Central memory CD8-positive, alpha-beta T cell (primary cell): ENCODE results near the gene GALC.

Experiments used
- ATAC-seq: fragments of 150-1000 bp; cut with Tn5 transposase; replicated peaks from 2 replicates; pipeline ENCODE4 v1.10.0; 2022; ENCODE audit warnings: mild to moderate bottlenecking, moderate FRiP score, moderate number of reproducible peaks; ENCODE audit not compliant: poor library complexity, severe bottlenecking; ENCODE audit errors: extremely low read depth
- DNase-seq, 2 donors: peaks; one replicate each; pipeline ENCODE4 v3.0.0; 2021; ENCODE audit warnings: low spot score in 2 of 2
- H3K27ac Mint-ChIP-seq: one replicate; pipeline ENCODE4 v1.8.0; 2022; ENCODE audit warnings: low read depth, mild to moderate bottlenecking, moderate library complexity, mixed read lengths
- H3K27me3 Mint-ChIP-seq: one replicate; pipeline ENCODE4 v1.8.0; 2022; ENCODE audit warnings: mixed read lengths
- H3K36me3 Mint-ChIP-seq: one replicate; pipeline ENCODE4 v1.8.0; 2022; ENCODE audit warnings: mild to moderate bottlenecking, moderate library complexity, mixed read lengths; ENCODE audit not compliant: insufficient read depth
- H3K4me1 Mint-ChIP-seq: one replicate; pipeline ENCODE4 v1.8.0; 2022; ENCODE audit warnings: mixed read lengths
- H3K4me3 Mint-ChIP-seq: one replicate; pipeline ENCODE4 v1.8.0; 2022; ENCODE audit warnings: mild to moderate bottlenecking, moderate library complexity, mixed read lengths
- H3K9me3 Mint-ChIP-seq: one replicate; pipeline ENCODE4 v1.8.0; 2022; ENCODE audit warnings: mixed read lengths

Gene GALC

DNA sequence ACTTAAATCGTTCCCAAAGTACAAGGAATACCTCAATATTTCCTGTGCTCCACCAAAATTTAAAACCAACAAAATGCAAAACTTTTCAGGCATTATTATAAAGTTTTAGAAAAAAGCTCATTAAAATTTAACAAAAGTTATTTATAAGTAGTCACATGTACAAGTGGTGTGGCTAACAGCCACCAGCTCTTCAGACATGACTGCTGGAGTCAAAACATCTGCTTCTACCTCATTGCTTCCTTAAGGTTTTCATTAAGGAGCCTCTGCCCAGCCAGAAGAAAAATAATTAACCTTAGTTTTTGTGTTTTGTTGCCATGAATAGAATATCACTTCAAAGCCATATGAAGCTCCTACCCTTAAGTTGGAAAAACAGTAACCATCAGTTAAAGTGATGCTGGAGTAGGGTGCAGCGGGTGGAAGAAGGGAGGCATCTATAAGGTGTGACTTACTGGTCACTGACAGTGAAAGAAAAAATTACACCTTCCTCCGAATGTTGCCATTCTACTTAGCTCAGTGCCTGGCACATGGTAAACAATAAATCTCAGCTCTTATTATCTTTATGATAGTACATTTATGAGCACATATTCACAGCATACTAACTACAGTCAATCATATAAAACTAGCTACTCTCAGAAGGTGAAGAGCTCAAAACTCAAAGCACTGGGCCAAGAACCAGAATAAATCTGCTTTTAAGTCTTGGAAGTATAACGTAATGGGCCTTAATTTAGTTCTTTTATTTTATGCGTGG is 57.7 kb downstream of the GALC start:
- H3K27ac Mint-ChIP-seq, result no peak overlapping the region

DNA sequence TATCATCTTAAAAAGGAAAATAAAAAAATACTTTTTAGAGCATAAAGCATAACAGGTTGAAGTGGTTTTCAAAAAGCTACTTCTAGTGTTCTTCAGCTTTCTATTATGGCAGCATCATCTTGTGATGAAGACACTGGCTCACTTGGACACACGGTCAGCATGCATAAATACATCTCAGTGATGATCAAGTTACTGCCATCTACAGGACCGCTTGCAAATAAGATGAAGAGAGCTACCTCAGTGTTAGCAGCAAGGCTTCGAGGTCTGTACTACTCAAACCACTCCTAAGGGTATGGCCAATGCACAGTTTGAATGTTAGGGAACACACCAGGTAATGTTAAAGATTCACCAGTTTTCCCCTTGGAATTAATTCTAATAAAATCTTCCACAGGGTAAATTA is 58.8 kb downstream of the GALC start:
- DNase-seq (no peak), ATAC-seq (no peak)
- Mint-ChIP-seq H3K36me3 (peaks cover 16% of the 10 kb centered on the region), H3K27ac (no peak overlapping the region), H3K4me3 (no peak overlapping the region), H3K27me3 (no peaks in the 10 kb centered on the region), H3K4me1 (peaks cover 11% of the 10 kb centered on the region), H3K9me3 (no peaks in the 10 kb centered on the region)

More for the DNA sequence above, 57.7 kb downstream of the GALC start:
- Mint-ChIP-seq H3K4me3 (no peak overlapping the region), H3K9me3 (no peaks in the 10 kb centered on the region), H3K27me3 (no peaks in the 10 kb centered on the region), H3K4me1 (peaks cover 8% of the 10 kb centered on the region), H3K36me3 (peaks cover 17% of the 10 kb centered on the region)
- ATAC-seq (no peak), DNase-seq (no peak)

GRCh38 chr14:87916886-87917275 is 76.1 kb downstream of the GALC start:
- peaks cover 6% of the 10 kb centered on the region for H3K9me3 Mint-ChIP-seq
- no peaks in the 10 kb centered on the region for H3K4me1 Mint-ChIP-seq

DNA sequence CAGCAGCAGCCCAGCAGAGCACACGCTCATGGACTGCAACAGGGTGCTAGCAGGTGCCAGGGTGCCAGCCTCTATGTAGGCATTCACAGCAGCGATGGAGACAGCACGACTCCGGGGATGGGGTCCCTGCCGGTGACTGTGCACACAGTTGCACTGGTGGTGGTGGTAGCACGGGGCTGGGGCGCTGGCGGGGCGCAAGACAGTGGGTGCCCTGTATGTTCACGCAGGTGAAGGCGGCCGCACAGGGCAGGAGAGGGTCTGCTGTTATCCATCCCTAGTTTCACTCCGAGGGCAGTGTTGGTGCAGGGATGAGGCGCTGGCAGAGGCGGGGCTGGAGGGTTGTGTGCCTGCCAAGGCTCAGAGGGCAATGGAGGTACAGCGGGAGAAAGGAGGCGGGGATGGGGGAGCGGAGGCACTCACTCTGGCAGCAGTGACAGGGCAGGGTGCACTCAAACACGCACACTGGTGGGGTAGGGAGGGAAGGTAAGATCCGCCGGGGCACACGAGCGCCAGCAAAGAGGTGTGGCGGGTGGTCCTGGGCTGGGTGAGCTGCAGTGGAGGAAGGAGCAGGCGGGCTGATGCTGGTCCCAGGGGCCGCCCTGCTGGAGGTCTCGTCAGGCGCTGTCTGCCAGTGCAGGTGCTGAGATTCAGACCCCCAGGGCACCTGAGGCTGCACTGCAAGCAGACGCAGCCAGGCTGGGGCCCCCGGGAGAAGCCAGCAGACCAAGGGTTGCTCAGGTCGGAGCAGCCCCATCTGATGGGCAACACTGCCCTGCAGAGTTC is 76.7 kb downstream of the GALC start:
- DNase-seq (no peak), ATAC-seq (no peak)

More at GRCh38 chr14:87916886-87917275, 76.1 kb downstream of the GALC start:
- DNase-seq (no peak), ATAC-seq (no peak)
- Mint-ChIP-seq H3K27me3 (peaks cover 53% of the 10 kb centered on the region), H3K4me3 (no peak overlapping the region), H3K36me3 (no peaks in the 10 kb centered on the region), H3K27ac (no peak overlapping the region)

DNA sequence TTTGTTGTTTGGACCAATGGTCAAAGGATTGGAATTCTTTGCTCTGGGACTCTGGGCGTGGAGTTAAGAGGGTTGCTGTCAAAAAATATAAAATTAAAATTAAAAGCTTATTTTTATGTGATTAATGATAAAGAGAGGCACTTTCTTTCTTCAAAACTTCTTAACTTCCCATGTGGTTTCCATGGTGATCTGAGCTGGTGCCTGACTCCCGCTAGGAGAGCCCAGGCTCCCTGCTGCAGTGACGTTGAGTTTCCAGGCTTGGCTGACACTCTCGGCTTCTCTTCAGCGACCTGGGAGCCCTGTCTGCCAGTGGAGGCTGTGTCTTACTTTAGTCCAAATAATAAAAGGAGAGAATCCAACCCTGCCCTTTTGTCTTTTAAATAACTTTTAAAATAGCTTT is 84.4 kb downstream of the GALC start:
- Mint-ChIP-seq H3K4me3 (no peak overlapping the region), H3K4me1 (no peaks in the 10 kb centered on the region), H3K27ac (no peak overlapping the region), H3K27me3 (peaks cover 40% of the 10 kb centered on the region), H3K9me3 (peaks cover 17% of the 10 kb centered on the region), H3K36me3 (no peaks in the 10 kb centered on the region)
- DNase-seq, result no peak
- ATAC-seq, result no peak

More for the DNA sequence above, 76.7 kb downstream of the GALC start:
- no peak overlapping the region for H3K27ac Mint-ChIP-seq
- peaks cover 12% of the 10 kb centered on the region for H3K9me3 Mint-ChIP-seq
- H3K4me3 Mint-ChIP-seq, result no peak overlapping the region
- no peaks in the 10 kb centered on the region for H3K4me1 Mint-ChIP-seq
- peaks cover 59% of the 10 kb centered on the region for H3K27me3 Mint-ChIP-seq
- no peaks in the 10 kb centered on the region for H3K36me3 Mint-ChIP-seq

DNA sequence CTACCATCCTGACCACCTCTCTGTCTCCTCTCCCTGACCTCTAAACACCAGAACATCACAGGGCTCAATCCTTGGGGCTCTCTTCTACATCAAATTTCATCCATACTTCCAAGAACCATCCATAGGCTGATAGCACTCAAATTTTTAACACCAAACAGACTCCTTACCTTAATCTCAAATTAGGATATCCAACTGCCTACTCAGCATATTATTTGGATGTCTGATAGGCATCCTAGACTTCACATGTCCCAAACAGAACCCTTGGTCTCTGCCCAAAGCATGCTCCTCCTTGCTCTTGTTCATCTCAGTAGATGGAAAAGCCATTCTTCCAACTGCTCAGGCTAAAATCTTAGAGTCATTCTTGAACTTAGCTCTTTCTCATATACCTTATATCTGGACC is 91.3 kb downstream of the GALC start:
- no peaks in the 10 kb centered on the region for H3K36me3 Mint-ChIP-seq
- ATAC-seq, result no peak
- no peak for DNase-seq
- no peaks in the 10 kb centered on the region for H3K9me3 Mint-ChIP-seq
- H3K4me3 Mint-ChIP-seq, result no peak overlapping the region
- H3K27ac Mint-ChIP-seq, result no peak overlapping the region
- no peaks in the 10 kb centered on the region for H3K4me1 Mint-ChIP-seq
- H3K27me3 Mint-ChIP-seq, result peaks cover 21% of the 10 kb centered on the region

DNA sequence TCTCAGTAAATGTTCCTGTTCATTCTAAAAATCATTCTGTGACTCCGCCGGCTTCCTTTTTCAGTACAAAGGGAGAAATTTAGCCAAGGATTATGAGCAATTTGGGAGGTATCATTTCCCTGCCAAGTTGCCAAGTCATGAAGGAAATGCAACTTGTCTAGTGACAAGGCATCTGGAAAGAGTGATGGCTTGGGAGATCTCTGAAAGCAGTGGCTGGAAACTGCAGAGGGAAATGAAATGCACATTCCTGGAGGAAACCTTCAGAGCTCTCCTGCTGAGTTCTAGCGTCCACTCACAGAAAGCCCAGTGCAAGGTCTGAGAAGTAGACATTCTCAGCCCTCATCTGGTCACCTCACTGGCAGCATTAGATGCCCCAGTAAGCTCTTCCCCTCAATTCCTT is 91.7 kb downstream of the GALC start:
- H3K4me3 Mint-ChIP-seq, result no peak overlapping the region
- DNase-seq, result no peak
- no peaks in the 10 kb centered on the region for H3K4me1 Mint-ChIP-seq
- H3K27ac Mint-ChIP-seq, result no peak overlapping the region
- peaks cover 24% of the 10 kb centered on the region for H3K27me3 Mint-ChIP-seq
- H3K36me3 Mint-ChIP-seq, result no peaks in the 10 kb centered on the region
- no peak for ATAC-seq
- H3K9me3 Mint-ChIP-seq, result no peaks in the 10 kb centered on the region

DNA sequence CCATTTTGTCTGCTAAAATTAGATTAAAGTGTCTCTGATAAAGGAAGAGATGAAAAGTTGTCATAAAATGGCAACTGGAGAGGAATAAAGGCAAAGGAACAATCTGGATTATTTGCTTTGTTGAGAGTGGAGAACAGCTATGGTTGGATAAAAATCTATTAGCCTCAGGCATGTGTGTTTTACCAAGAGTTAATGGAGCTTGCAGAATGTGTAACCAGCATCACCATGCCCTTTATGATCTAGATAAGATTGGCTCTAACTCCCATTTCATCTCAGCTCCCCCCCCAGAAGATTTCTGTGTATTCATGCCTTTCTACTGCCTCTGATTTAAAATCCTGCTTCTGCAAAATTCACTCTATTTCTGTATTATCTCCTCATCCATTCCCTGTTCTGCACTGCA is 93.8 kb downstream of the GALC start:
- Mint-ChIP-seq H3K4me3 (no peak overlapping the region), H3K27ac (no peak overlapping the region), H3K9me3 (no peaks in the 10 kb centered on the region), H3K4me1 (no peaks in the 10 kb centered on the region), H3K27me3 (peaks cover 33% of the 10 kb centered on the region), H3K36me3 (no peaks in the 10 kb centered on the region)
- DNase-seq (no peak), ATAC-seq (no peak)

DNA sequence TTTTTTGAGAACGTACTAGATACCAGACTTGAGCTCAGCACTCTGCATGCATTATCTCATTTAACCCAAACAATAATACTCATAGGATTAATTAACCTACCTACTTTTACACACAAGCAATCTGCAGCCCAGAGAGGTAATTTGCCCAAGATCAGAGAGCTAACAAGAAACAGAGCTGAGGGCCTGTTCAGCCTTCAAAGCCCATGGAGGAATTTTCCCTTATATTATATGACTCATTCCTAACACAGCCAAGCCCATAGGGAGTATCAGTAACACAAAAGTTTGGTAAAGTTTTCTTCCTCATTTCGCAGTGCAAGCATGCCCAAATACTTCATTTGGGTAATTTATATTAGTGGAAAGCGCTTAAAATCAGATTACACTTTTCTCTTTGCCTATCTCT is 94.7 kb downstream of the GALC start:
- H3K27ac Mint-ChIP-seq, result no peak overlapping the region
- no peak for ATAC-seq
- H3K27me3 Mint-ChIP-seq, result peaks cover 38% of the 10 kb centered on the region
- H3K9me3 Mint-ChIP-seq, result no peaks in the 10 kb centered on the region
- DNase-seq, result no peak
- H3K36me3 Mint-ChIP-seq, result no peaks in the 10 kb centered on the region
- no peak overlapping the region for H3K4me3 Mint-ChIP-seq
- H3K4me1 Mint-ChIP-seq, result no peaks in the 10 kb centered on the region

DNA sequence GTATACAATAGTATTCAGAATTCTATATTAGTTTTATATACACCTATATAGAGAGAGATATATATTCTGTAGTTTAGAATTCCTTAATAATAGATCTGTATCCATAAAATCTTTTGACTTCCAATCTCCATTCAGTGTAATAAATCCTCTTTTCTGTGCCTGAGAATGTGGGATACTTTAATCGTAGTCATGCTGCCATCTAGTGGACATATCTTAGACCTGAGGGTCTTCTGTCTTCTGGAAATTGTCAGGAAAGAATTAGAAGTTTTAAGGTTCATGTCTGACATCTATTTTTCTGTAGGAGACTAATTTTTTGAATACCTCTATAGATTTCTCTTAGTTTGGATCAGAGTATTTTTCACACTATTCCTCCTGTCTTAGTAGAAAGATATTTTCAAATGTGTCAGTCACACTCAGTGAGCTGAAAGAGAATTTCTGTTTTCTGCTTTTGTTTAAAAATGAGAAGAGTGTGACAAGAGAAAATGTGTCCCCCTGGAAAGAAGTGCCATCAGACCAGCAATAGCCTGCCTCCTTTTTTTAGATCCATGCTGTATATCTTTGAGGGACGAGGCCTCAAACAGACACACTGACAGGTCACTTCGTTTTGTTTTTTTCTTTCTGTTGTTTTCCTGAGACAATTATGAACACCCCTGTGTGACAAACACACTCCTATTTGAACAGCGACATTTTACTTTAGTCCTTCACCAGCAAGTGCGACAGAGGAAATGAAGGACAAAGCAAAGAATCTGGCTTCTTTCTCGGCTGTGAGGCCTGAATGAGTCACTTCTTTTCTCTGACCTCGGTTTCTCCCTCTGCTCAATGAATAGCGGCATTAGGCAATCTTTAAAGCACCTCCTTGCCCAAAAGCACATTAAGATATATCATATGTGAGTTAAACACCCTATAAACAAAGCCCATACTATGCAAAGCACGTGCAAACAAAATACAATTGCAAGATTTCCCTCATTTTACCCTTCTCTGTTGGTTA is 96.3 kb downstream of the GALC start:
- Mint-ChIP-seq H3K27ac (no peak overlapping the region), H3K9me3 (no peaks in the 10 kb centered on the region), H3K4me1 (no peaks in the 10 kb centered on the region), H3K36me3 (no peaks in the 10 kb centered on the region), H3K4me3 (no peak overlapping the region), H3K27me3 (peaks cover 38% of the 10 kb centered on the region)
- no peak for DNase-seq
- no peak for ATAC-seq

DNA sequence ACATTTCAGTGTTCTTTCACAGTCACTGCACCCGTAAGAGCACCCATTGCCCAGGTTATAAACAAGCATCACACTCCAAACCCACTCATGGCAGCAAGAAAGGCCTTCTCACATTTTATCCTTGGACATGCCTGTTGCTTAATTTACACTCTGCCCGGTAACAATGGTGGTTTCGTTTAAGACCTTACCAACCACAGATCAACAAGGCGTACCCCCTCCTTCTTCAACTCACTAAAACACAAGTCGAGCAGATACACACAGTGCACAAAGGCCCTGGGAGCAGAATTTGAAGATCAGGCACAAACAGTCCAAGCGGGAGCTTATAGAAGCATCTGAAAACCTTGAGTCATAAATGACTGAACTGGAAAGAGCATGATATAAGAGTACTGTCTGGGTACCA is 98.1 kb downstream of the GALC start:
- Mint-ChIP-seq H3K4me1 (no peaks in the 10 kb centered on the region), H3K27me3 (peaks cover 38% of the 10 kb centered on the region), H3K4me3 (no peak overlapping the region), H3K36me3 (no peaks in the 10 kb centered on the region), H3K27ac (no peak overlapping the region), H3K9me3 (no peaks in the 10 kb centered on the region)
- ATAC-seq, result no peak
- DNase-seq, result no peak

DNA sequence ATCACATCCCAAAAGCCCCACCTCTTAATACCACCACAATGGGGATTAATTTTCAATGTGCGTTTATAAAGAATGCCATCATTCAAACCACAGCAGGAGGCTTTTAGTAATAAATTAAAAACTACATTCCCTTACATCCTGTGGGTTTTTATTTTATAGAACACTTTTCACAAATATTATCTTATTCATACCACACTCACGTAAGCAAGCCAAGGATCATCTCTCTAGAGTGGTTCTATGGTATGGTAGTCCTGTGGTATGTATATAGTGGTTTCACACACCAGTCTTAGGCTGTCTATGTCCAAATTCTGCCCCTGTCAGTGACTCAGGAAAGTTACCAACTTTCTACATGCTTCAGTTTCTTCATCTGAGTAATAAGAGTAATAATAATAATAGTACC is 100.2 kb downstream of the GALC start:
- no peak overlapping the region for H3K4me3 Mint-ChIP-seq
- H3K4me1 Mint-ChIP-seq, result no peaks in the 10 kb centered on the region
- peaks cover 43% of the 10 kb centered on the region for H3K27me3 Mint-ChIP-seq
- H3K9me3 Mint-ChIP-seq, result no peaks in the 10 kb centered on the region
- H3K36me3 Mint-ChIP-seq, result no peaks in the 10 kb centered on the region
- ATAC-seq (no peak), DNase-seq (no peak)
- H3K27ac Mint-ChIP-seq, result no peak overlapping the region
